ENCODE data around the gene B9D2. TPM values are rescaled to one million over a fixed set of nuclear protein-coding genes. Genes with fewer than 3 reads are reported as not detected.
A peak's percentile ranks its signal among the peaks of the same experiment; 100 is the strongest.

Gene B9D2
- total and polyA plus RNA-seq, 10 donors: 7.5 to 11.9 (median 8.7) TPM

DNA sequence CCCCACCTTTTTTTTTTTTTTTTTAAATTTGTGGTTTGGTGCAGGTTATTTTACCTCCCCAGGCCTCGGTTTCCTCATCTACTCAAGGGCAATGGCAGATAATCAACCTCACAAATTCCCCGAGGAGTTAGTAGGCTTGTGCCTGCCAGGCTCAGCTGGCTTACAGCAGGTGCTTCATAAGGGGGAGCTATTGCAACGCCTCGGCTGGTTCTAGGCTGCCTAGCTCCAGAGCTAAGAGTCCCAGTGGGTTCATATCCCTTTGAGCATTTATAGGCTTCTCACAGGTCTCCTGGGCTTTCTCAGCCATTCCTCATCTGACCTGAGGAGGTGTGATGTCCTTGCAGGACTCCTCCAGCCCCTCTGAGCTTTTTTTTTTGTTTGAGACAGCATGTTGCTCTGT is 44.3 kb upstream of the B9D2 start:
- H3K36me3 ChIP-seq: peaks cover 0 to 39% (median 19%) of the 10 kb centered on the region in 6 donors
- H3K27me3 ChIP-seq (replicated peaks in 1 of 7): no peaks in the 10 kb centered on the region
- H3K4me3 ChIP-seq: no peak overlapping the region
- intact Hi-C loops (cut with DNase I; ENCODE audit: low total_unique reads): no loop called here
- 53 to 88% (median 59%) methylated on average over 4 of the region's 4 CpGs for WGBS, 5 donors
- DNase-seq: no peak
- no peak for TF ChIP-seq POLR2A (IDR thresholded peaks at IDR 0.05)
- TF ChIP-seq, protein P1, sequence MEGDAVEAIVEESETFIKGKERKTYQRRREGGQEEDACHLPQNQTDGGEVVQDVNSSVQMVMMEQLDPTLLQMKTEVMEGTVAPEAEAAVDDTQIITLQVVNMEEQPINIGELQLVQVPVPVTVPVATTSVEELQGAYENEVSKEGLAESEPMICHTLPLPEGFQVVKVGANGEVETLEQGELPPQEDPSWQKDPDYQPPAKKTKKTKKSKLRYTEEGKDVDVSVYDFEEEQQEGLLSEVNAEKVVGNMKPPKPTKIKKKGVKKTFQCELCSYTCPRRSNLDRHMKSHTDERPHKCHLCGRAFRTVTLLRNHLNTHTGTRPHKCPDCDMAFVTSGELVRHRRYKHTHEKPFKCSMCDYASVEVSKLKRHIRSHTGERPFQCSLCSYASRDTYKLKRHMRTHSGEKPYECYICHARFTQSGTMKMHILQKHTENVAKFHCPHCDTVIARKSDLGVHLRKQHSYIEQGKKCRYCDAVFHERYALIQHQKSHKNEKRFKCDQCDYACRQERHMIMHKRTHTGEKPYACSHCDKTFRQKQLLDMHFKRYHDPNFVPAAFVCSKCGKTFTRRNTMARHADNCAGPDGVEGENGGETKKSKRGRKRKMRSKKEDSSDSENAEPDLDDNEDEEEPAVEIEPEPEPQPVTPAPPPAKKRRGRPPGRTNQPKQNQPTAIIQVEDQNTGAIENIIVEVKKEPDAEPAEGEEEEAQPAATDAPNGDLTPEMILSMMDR (IDR thresholded peaks at IDR 0.05 in 8 of 11, conservative IDR thresholded peaks at IDR 0.05 in 3 of 11): no peak
- TF ChIP-seq POLR2AphosphoS5 (IDR thresholded peaks at IDR 0.05): no peak
- H3K4me1 ChIP-seq: peaks cover 4 to 94% (median 43%) of the 10 kb centered on the region in 6 donors
- no peaks in the 10 kb centered on the region for H3K9me3 ChIP-seq
- peak overlapping the region; percentile 7 to 88 (median 76) for H3K27ac ChIP-seq

DNA sequence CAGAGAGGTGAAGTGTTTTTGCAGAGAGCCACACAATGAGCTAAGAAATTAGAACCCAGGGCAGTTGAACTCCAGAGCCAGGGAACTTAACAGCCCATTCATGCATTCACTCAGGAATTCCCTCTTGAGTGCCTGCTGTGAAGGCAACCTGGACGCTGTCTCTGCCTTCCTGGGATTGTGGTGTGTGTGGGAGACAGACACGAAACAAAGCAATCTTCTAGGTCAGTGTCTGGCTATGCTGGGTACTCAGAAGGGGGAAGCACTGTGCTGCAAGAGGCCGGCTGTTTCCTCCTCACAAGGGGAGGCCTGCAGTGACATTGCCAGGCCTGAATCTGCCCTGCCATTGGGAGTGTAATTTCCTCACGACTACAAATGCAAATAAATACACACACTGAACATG is 43.3 kb upstream of the B9D2 start:
- WGBS, 5 donors: 22 to 71% (median 31%) methylated on average over 4 of the region's 4 CpGs
- peak overlapping the region in 6 of 8 donors; percentile 21 to 88 (median 69) for H3K27ac ChIP-seq

DNA sequence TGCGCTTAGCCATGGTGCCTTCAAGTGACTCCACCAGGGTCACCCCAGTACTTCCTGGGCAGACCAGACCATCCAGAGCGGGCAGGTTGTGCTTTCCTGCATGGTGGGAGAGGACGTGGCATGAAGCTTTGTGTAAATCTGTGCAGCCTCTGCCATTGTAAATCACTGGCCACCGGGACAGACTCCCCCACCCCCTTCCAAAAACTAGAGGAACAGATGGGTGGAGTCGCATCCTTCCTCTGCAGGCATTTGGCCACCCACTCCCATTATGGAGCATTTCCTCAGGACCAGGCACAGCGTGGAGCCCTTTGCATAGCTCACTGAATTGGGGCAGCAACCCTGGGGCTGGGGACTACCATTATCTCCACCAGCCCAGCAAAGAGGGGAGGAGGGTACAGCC is 41.8 kb upstream of the B9D2 start:
- peak overlapping the region in 3 of 8 donors; percentile 39 to 88 (median 62) for H3K27ac ChIP-seq
- TF ChIP-seq POLR2A (IDR thresholded peaks at IDR 0.05): no peak
- TF ChIP-seq POLR2AphosphoS5 (IDR thresholded peaks at IDR 0.05): peak in 1 of 3 donors; percentile 33
- TF ChIP-seq, protein P1 (IDR thresholded peaks at IDR 0.05 in 8 of 11, conservative IDR thresholded peaks at IDR 0.05 in 3 of 11): no peak
- peaks cover 0 to 39% (median 3%) of the 10 kb centered on the region in 6 donors for H3K36me3 ChIP-seq
- no peaks in the 10 kb centered on the region for H3K9me3 ChIP-seq
- peaks cover 4 to 87% (median 41%) of the 10 kb centered on the region in 6 donors for H3K4me1 ChIP-seq
- no peak for DNase-seq
- intact Hi-C loops (cut with DNase I; ENCODE audit: low total_unique reads): no loop called here
- WGBS, 5 donors: 54 to 79% (median 77%) methylated on average over 5 to 6 of the region's 6 CpGs
- H3K4me3 ChIP-seq: no peak overlapping the region
- H3K27me3 ChIP-seq (replicated peaks in 1 of 7): no peaks in the 10 kb centered on the region

More for the DNA sequence above, 43.3 kb upstream of the B9D2 start:
- no peaks in the 10 kb centered on the region for H3K9me3 ChIP-seq
- no peak for TF ChIP-seq POLR2A (IDR thresholded peaks at IDR 0.05)
- no peak for TF ChIP-seq POLR2AphosphoS5 (IDR thresholded peaks at IDR 0.05)
- TF ChIP-seq, protein P1 (IDR thresholded peaks at IDR 0.05 in 8 of 11, conservative IDR thresholded peaks at IDR 0.05 in 3 of 11): peak in 1 of 11 experiments; percentile 25
- peaks cover 4 to 92% (median 40%) of the 10 kb centered on the region in 6 donors for H3K4me1 ChIP-seq
- intact Hi-C loops (cut with DNase I; ENCODE audit: low total_unique reads): no loop called here
- no peak overlapping the region for H3K4me3 ChIP-seq
- peaks cover 0 to 40% (median 13%) of the 10 kb centered on the region in 6 donors for H3K36me3 ChIP-seq
- H3K27me3 ChIP-seq (replicated peaks in 1 of 7): no peaks in the 10 kb centered on the region
- DNase-seq: no peak

DNA sequence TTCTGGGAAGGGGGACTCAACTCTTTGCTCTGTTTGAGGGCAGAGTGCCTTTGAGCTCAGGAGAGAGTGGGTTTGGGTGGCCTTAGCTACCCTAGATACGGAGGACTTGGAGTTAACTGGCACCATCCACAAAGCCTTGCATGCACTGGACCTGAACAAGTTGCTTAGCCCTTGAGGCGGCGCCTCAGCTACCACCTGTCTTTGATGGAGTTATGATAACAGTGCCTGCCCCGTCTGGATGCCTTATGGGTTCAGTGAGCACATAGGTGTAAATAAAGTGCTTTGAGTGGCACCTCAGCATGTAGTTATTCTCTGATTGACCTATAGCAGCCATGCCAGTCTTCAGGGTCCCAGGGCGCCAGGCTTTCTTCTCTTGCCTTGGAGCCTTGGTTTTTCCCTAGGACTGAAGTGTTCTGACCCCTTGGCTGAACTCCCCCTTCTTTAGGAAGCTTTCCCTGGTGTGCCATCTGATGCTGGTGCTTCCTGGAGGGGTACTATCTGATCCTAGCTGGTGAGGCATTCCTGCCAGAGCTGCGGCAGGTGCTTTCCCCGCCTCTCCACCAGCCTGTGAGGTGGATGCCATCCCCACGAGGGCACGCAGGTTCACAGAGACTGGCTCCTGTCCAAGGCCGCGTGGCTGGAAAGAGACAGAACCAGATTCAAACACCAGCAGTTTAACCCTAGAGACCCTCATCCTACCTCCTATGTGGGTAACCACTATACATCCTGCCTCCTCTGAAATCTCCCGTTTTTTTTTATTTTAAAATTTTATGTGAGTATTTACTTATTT is 39.4 kb upstream of the B9D2 start:
- WGBS, 5 donors: 60 to 67% (median 64%) methylated on average over 12 of the region's 12 CpGs
- Histone ChIP-seq H3K9me3 (no peaks in the 10 kb centered on the region), H3K27ac (no peak overlapping the region), H3K27me3 (replicated peaks in 1 of 7) (no peaks in the 10 kb centered on the region), H3K36me3 (peaks cover 0 to 34% (median 2%) of the 10 kb centered on the region in 6 donors), H3K4me3 (no peak overlapping the region), H3K4me1 (peaks cover 9 to 85% (median 37%) of the 10 kb centered on the region in 6 donors)
- no peak for DNase-seq
- intact Hi-C loops (cut with DNase I; ENCODE audit: low total_unique reads): no loop called here
- TF ChIP-seq POLR2A (IDR thresholded peaks at IDR 0.05) (no peak), POLR2AphosphoS5 (IDR thresholded peaks at IDR 0.05) (no peak)
- TF ChIP-seq, protein P1 (IDR thresholded peaks at IDR 0.05 in 8 of 11, conservative IDR thresholded peaks at IDR 0.05 in 3 of 11): no peak

All from spleen (tissue), 11 donors.